K562 (cell line): ENCODE data around the gene SSTR1. TPM values are rescaled to one million over a fixed set of nuclear protein-coding genes. Genes with fewer than 3 reads are reported as not detected.

ENCODE experiments used
- ATAC-seq: fragments of 200-7000 bp; cut with Tn5 transposase; 3 replicates; pipeline ENCODE4 v1.9.1; 2020; ENCODE audit warnings: moderate library complexity
- BruUV-seq: library from RNA; stranded (reverse); fragments of 400-500 nt; replicated peaks from 2 replicates; lab custom pipeline; 2021; lab: Mats Ljungman, UMichigan
- CTCF ChIA-PET: fragments of 300-600 bp; formaldehyde crosslinking; extraction: SDS; loops from one replicate; lab custom pipeline; 2021; ENCODE audit warnings: low intra/inter-chr PET ratio; lab: Yijun Ruan, JAX
- POLR2A ChIA-PET: fragments of 300-600, 350-650 bp; sonication (Branson Sonifier 250); formaldehyde crosslinking; extraction: SDS; loops from one replicate; lab custom pipeline; 2021; ENCODE audit warnings: antibody characterized with exemption, inconsistent platforms; lab: Yijun Ruan, JAX
- DNase-seq, 4 experiments: peaks; one replicate each; pipeline versions ENCODE4 v3.0.0 to v3.0.0-alpha.2; 2011 to 2018; ENCODE audit warnings: low spot score in 3 of 4, mixed read lengths in 3 of 4; ENCODE audit errors: extremely low read depth in 1 of 4
- FAIRE-seq: peaks from 2 replicates; lab custom pipeline; 2011; peaks lifted over from hg19 to GRCh38; lab: Jason Lieb, UNC
- H2AFZ ChIP-seq: 2 replicates; pipeline ENCODE4 v1.6.0; 2011; ENCODE audit warnings: low read depth, low read length, control low read depth, inconsistent platforms
- H3K27ac ChIP-seq: fragments of 200-600 bp; 3 replicates; pipeline ENCODE4 v1.8.0; 2011; ENCODE audit warnings: low read depth, mild to moderate bottlenecking, control low read depth, inconsistent platforms, low read length, moderate library complexity, mixed read lengths; ENCODE audit errors: extremely low read depth
- H3K27me3 ChIP-seq, 2 experiments: fragments of 300-600 bp in 1 of 2; 2 replicates in 1 of 2; 3 replicates in 1 of 2; pipeline versions ENCODE4 v1.6.0 to v1.8.0; 2011; ENCODE audit warnings: inconsistent platforms in 2 of 2, low read length in 2 of 2, mild to moderate bottlenecking in 1 of 2, mixed read lengths in 1 of 2, moderate library complexity in 1 of 2; ENCODE audit not compliant: control insufficient read depth in 2 of 2, insufficient read depth in 2 of 2
- H3K36me3 ChIP-seq: fragments of 300-600 bp; 3 replicates; pipeline ENCODE4 v1.8.0; 2011; ENCODE audit warnings: mild to moderate bottlenecking, low read length, inconsistent platforms; ENCODE audit not compliant: control insufficient read depth, insufficient read depth
- H3K4me1 ChIP-seq, 2 experiments: fragments of 200-600 bp in 1 of 2; replicated peaks in 1 of 2; 2 replicates in 1 of 2; 3 replicates in 1 of 2; pipeline versions ENCODE4 v1.5.1 to v1.8.0; 2011; ENCODE audit warnings: inconsistent platforms in 2 of 2, low read length in 2 of 2, mild to moderate bottlenecking in 1 of 2, mixed read lengths in 1 of 2, moderate library complexity in 1 of 2; ENCODE audit not compliant: control insufficient read depth in 2 of 2, insufficient read depth in 2 of 2
- H3K4me2 ChIP-seq: 2 replicates; pipeline ENCODE4 v1.6.1; 2011; ENCODE audit warnings: low read length, control low read depth, inconsistent platforms, mixed read lengths; ENCODE audit not compliant: insufficient read depth
- H3K4me3 ChIP-seq: fragments of 200-600 bp; sonication (generic), shearing (Covaris generic); 2 replicates; pipeline ENCODE4 v1.5.1; 2016; ENCODE audit warnings: control low read depth, inconsistent platforms
- H3K79me2 ChIP-seq: fragments of 200-600 bp; 3 replicates; pipeline ENCODE4 v1.8.0; 2011; ENCODE audit warnings: low read length, inconsistent platforms; ENCODE audit not compliant: control insufficient read depth, insufficient read depth
- H3K9ac ChIP-seq, 2 experiments: 2 replicates each; pipeline versions ENCODE4 v1.6.0 to v1.6.1; 2011; ENCODE audit warnings: low read depth in 2 of 2, low read length in 2 of 2, control low read depth in 1 of 2, inconsistent platforms in 1 of 2, mild to moderate bottlenecking in 1 of 2, mixed read lengths in 1 of 2; ENCODE audit not compliant: insufficient read depth in 1 of 2
- H3K9me1 ChIP-seq: one replicate; pipeline ENCODE4 v1.6.0; 2011; ENCODE audit warnings: inconsistent platforms, mild to moderate bottlenecking, low read length, moderate library complexity; ENCODE audit not compliant: control insufficient read depth, insufficient read depth
- H3K9me3 ChIP-seq: replicated peaks from 2 replicates; pipeline ENCODE4 v1.5.1; 2011; ENCODE audit warnings: low read depth, low read length, inconsistent platforms; ENCODE audit not compliant: control insufficient read depth, insufficient read depth
- H4K20me1 ChIP-seq: replicated peaks from 2 replicates; pipeline ENCODE4 v1.6.1; 2011; ENCODE audit warnings: low read length, inconsistent platforms, mixed read lengths; ENCODE audit not compliant: control insufficient read depth, insufficient read depth
- ATF1 ChIP-seq, 2 experiments: fragments of 450-650 bp in 1 of 2; IDR thresholded peaks; 2 replicates each; pipeline ENCODE4 v1.6.1; 2016; ENCODE audit warnings: missing compliant biosample characterization in 1 of 2, missing genetic modification characterization in 1 of 2
- GABPB2 ChIP-seq: fragments of 250-450 bp; sonication (Bioruptor Pico); conservative IDR thresholded peaks from 2 replicates; pipeline ENCODE4 v1.5.1; 2021; ENCODE audit warnings: mild to moderate bottlenecking
- KLF1 ChIP-seq: fragments of 450-650 bp; IDR thresholded peaks from 2 replicates; pipeline ENCODE4 v1.6.1; 2016; ENCODE audit warnings: missing genetic modification characterization, missing compliant biosample characterization
- ZNF76 ChIP-seq: fragments of 250-450 bp; sonication (Bioruptor Pico); IDR thresholded peaks from 2 replicates; pipeline ENCODE4 v1.4.0; 2020; ENCODE audit warnings: mild to moderate bottlenecking, moderate library complexity, borderline replicate concordance
- WGBS: fragments of 100-300 bp; shearing (Covaris generic); methylation state at CpG from one replicate; pipeline ENCODE4 v1.1.6; 2016; ENCODE audit warnings: low coverage, mixed read lengths; ENCODE audit not compliant: insufficient coverage; ENCODE audit errors: missing lambda C conversion rate; 5-methylcytosine and 5-hydroxymethylcytosine counted together
- in situ Hi-C: fragments of 300-500 bp; cut with MboI; formaldehyde crosslinking; loops from 4 replicates; pipeline ENCODE4 v1.15.0; 2018; ENCODE audit warnings: inconsistent platforms, mixed read lengths
- intact Hi-C: fragments of 100-400 bp; cut with micrococcal nuclease; formaldehyde crosslinking; loops from 2 replicates; pipeline ENCODE4 v1.14.2; 2022
- polyA plus RNA-seq, 8 experiments: library from polyadenylated mRNA; depleted of rRNA in 4 of 8; stranded (reverse) in 5 of 8; unstranded in 3 of 8; fragments of >200 nt; fragmentation: Nextera tagmentation in 2 of 8; fragmentation: Illumina TruSeq in 1 of 8; extraction: Ambion mirVana in 2 of 8; extraction: Trizol in 1 of 8; gene quantifications; 2 replicates each; pipeline versions ENCODE4 v1.2.1 to v1.2.3, GENCODE V29; 2011 to 2014; ENCODE audit warnings: inconsistent platforms in 1 of 8, missing spikeins in 1 of 8
- total RNA-seq, 7 experiments: library from RNA; depleted of rRNA in 6 of 7; stranded (reverse); fragments of >200 nt in 6 of 7; fragmentation: Illumina TruSeq in 2 of 7; extraction: Trizol in 2 of 7; gene quantifications; 2 replicates each; pipeline versions ENCODE4 v1.2.1 to v1.2.3, GENCODE V29; 2011 to 2021; ENCODE audit warnings: low replicate concordance in 1 of 7
- TF ChIP-seq, protein P1 (sequence below), 3 experiments: fragments of 200-800 bp in 1 of 3; sonication (Bioruptor generic) in 1 of 3; sonication (generic) in 1 of 3; formaldehyde crosslinking in 1 of 3; IDR thresholded peaks; 2 replicates each; pipeline versions ENCODE4 v1.6.1 to v1.8.0; 2016 to 2022; ENCODE audit warnings: mild to moderate bottlenecking in 2 of 3, missing compliant biosample characterization in 2 of 3, missing genetic modification characterization in 2 of 3, missing genetic modification reagents in 1 of 3

Gene SSTR1
- total and polyA plus RNA-seq, 9 of the 15 experiments (the other 6 are each of a cell fraction or from before 2014, with no cell fraction given) = not detected

DNA sequence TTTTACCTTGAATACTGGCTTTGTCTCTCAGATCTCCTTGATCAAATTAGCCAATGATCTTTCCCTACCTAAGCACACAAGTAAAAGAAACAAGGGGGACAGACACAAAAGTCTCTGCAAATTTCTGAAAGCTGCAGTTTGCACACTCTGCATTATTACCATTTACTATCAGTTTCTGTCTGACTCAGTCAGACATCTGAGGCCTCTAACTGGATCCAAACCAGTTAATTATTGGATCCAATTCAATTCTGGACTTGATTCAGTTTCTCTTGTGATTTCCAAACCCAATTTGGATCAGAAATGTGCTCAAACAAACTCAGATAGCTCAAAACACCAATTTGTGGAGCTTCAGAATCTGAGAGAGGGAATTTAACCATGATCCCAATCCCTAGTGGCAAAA is 16.6 kb downstream of the SSTR1 start:
- Histone ChIP-seq H3K9ac (no peak overlapping the region), H2AFZ (no peak overlapping the region), H3K27me3 (no peaks in the 10 kb centered on the region), H3K4me1 (no peaks in the 10 kb centered on the region), H3K9me1 (no peaks in the 10 kb centered on the region), H3K27ac (no peak overlapping the region), H3K36me3 (no peaks in the 10 kb centered on the region), H3K4me2 (no peak overlapping the region), H3K79me2 (no peaks in the 10 kb centered on the region), H3K9me3 (no peaks in the 10 kb centered on the region), H3K4me3 (no peak overlapping the region), H4K20me1 (no peaks in the 10 kb centered on the region)
- BruUV-seq = no TSS peak
- POLR2A ChIA-PET = no interaction called here
- in situ Hi-C loops = no loop called here
- no peak for FAIRE-seq
- ATAC-seq = no peak
- CTCF ChIA-PET = no interaction called here
- TF ChIP-seq ZNF76 (no peak), KLF1 (tag) (no peak), GABPB2 (CRISPR knock-in tag) (no peak)
- TF ChIP-seq, protein P1, sequence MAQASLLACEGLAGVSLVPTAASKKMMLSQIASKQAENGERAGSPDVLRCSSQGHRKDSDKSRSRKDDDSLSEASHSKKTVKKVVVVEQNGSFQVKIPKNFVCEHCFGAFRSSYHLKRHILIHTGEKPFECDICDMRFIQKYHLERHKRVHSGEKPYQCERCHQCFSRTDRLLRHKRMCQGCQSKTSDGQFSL (CRISPR knock-in tag; IDR thresholded peaks at IDR 0.05) = no peak
- TF ChIP-seq, protein P1 (tag; IDR thresholded peaks at IDR 0.05) = no peak
- no peak for DNase-seq
- intact Hi-C loops = no loop called here

DNA sequence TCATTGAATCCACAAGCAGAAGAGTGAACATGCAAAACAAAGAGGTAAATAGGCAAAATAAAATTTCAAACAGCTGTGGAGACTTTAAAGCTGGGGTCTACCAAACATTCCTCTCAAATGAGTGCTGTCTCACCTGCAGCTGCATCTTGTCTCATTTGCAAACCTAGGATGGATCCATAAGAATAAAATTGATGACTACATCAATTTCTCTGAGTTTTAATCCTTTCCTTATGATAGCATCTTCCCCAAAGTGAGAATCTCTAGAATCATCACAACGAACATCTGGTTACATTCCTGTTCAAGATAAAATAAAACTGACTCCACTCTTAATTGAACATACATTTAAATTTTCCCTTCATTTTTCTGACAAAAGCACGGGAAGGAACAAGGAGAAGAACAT is 18.2 kb downstream of the SSTR1 start:
- POLR2A ChIA-PET = no interaction called here
- FAIRE-seq = no peak
- no peak overlapping the region for H3K9ac ChIP-seq
- no peak overlapping the region for H3K4me3 ChIP-seq
- H3K27me3 ChIP-seq = no peaks in the 10 kb centered on the region
- intact Hi-C loops = no loop called here
- no peak for DNase-seq
- CTCF ChIA-PET = no interaction called here
- H3K27ac ChIP-seq = no peak overlapping the region
- no peaks in the 10 kb centered on the region for H3K9me1 ChIP-seq
- 0% methylated on average over 2 of the region's 2 CpGs for WGBS
- no peaks in the 10 kb centered on the region for H4K20me1 ChIP-seq
- no peaks in the 10 kb centered on the region for H3K79me2 ChIP-seq
- no peak for TF ChIP-seq ATF1 (CRISPR knock-in tag; IDR thresholded peaks at IDR 0.05)
- TF ChIP-seq ATF1 (tag; IDR thresholded peaks at IDR 0.05) = no peak
- H2AFZ ChIP-seq = no peak overlapping the region
- no peaks in the 10 kb centered on the region for H3K4me1 ChIP-seq
- no peaks in the 10 kb centered on the region for H3K36me3 ChIP-seq
- BruUV-seq = no TSS peak
- in situ Hi-C loops = no loop called here
- ATAC-seq = no peak
- no peak overlapping the region for H3K4me2 ChIP-seq
- no peaks in the 10 kb centered on the region for H3K9me3 ChIP-seq
